ENCODE measurements around the gene RAC2.

Gene RAC2

DNA sequence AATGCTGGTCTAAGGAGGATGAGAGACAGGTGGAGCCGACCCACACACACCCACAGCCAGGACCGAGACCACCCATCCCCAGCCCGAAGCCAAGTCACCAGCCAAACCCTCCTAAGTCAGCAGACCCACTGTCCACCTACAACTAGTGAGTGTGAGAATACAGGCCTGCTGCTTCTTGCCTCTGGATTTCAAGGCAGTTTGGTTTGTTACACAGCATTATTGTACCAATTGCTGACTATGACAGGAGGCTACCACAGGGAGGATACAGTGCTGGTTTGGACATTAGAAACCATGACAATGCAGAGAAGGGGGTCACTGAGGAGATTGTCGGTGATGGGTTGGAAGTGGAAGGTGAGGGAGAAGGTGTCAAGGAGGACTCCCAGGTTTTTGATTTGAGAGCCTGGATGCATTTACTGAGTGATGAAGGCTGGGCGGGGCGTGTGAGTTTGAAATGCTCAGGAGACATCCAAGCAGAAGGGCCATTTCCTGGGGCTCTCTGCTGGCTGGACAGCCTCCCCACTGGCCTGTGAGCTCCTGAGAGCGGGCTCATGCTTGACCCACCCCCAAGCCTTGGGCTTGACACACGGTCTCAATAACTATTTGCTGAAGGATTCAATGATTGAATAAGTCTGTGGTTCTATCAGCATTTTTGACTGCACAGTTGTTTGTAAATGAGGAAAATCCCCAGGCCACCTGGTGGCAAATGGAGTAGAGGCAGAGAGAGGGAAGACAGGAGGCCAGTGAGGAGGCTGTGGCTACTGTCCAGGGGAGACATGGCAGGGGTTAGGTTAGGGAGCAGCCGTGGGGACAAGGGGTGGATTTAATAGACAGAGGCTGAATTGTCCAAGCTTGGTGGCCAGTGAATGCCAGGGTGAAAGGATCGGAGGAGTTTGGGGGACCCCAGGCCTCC is 22.4 kb downstream of the RAC2 start:
- DNase-seq (ENCODE audit: low read depth): no peak

DNA sequence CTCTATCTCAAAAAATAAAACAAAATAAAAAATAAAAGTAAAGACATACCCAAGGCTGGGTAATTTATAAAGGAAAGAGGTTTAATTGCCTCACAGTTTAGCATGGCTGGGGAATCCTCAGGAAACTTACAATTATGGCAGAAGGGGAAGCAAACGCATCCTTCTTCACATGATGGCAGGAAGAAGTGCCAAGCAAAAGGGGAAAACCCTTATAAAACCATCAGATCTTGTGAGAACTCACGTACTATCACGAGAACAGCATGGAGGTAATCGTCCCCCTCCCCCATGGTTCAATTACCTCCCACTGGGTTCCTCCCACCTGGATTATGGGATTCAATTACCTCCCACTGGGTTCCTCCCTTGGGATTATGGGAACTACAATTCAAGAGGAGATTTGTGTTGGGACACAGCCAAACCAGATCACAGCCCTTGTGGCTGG is 23.5 kb downstream of the RAC2 start:
- no peak for DNase-seq (ENCODE audit: low read depth)

DNA sequence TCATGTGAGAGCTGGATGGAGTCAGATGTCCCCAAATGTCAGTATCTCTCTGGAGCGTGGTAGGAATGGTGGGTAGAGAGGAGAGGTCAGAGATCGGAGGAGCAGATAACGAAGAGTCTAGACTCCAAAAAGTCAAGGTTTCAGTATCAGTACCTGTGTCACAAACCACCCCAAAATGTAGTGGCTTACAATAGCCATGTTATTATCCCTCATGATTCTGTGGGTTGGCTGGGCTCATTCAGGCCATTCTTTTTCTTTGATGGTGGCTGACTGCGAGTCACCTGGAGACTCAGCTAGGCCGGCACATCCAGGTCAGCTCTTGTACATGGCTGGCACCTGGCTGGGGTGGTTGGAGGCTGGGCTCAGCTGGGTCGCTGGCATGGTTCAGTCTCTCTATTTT is 24.5 kb downstream of the RAC2 start:
- DNase-seq (ENCODE audit: low read depth): no peak

- DNase-seq (ENCODE audit: low read depth): no peak
Observed at GRCh38 chr22:37218771-37219411, 25.2 kb downstream of the RAC2 start.

DNA sequence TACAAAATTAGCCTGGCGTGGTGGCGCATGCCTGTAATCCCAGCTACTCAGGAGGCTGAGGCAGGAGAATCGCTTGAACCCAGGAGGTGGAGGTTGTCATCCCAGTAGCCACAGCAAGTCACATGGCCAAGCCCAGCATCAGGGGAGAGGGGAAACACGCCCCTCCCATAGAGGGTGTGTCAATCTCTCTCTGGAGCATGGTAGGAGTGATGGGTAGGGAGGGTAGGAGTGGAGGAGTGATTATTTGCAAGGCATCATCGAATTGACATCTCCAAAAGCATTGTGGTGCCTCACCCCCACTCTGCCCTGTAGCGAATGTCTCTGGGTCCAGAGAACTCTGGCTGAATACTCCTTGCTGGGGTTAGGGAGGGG is 25.7 kb downstream of the RAC2 start:
- no peak for DNase-seq (ENCODE audit: low read depth)

GRCh38 chr22:37215890-37216289 is 28.2 kb downstream of the RAC2 start:
- no peak for DNase-seq (ENCODE audit: low read depth)

DNA sequence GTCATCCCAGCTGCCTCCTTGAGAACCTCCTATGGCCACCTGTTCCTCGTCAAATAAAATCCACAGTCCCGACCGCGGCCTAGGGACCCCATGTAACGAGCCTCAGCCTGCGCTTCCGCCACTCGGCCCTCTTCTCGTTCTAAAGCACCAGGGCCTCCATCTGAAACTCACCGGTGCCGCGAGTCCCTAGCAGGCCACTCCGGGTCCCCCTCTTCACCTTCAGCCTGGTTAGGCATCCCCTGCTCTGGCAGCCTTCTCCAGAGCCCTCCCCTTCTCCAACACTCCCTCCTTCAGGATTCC is 29.4 kb downstream of the RAC2 start:
- DNase-seq (ENCODE audit: low read depth): no peak

- DNase-seq (ENCODE audit: low read depth): no peak
Observed at GRCh38 chr22:37213941-37214730, 29.9 kb downstream of the RAC2 start.

DNA sequence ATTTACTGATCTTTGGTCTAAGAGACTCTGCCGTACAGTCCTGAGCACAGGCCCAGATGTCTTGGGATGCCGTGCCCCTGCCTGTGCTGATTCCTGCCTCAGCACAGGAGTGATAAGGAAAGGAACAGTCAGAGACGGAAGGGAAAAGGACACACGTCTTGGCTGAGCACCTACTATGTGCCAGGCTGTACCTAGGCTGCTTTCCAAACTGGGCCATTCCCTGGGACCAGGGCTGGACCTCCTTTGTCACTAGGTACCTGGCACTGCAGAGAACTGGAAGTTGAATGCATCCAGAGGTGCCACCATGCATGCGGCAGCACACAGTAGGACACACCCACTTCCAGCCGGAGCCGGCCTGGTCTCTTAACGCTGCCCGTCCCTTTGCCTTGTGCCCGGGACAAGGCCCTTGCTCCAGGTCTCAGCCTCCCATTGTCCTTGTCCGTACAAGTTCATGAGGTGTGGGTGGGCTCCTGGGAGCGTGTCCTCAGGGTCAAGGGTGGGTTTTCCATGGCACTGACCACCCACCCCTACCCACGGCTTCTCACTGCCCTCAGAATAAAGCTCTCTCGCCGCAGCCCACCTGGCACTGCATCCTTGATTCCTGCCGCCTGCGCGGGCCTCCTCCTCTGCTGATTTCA is 30.7 kb downstream of the RAC2 start:
- no peak for DNase-seq (ENCODE audit: low read depth)

DNA sequence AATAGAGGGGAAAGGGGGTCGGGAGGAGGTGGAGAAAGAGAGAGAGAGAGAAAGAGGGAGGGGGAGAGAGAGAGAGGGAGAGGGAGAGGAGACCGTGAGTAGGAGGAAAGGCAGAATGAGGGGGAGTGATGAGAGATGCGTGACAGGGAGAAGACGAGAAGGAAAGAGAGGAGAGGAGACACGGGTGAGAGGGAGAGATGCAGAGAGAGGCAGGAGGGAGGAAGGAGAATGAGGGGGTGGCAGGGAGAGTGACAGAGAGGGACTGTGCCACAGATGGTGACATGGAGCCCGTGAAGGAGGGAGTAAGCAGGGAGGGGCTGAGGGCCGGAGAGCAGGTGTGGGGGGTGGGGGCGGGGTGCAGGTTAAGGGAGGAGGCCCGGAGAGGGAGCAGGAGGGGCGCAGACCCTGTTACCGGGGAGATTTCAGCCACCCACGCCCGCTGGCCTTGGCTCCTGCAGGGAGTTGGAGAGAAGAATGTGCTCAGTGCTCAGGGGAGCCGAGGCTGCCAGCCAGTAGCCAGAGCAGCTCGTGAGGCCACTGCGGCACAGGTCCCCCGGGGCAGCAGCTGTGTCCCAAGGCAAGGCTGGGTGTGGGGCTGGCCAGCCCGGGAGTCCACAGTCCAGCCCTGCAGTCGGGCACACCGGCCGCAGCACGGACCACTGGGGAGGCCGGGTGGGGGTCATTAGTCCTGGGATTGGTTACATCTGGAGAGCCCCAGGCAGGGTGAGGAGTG is 31.7 kb downstream of the RAC2 start, which contains the start of gene SSTR3:
SSTR3 (minus strand) TSS at position 304 of the 733 bp plus-strand sequence. CDS start 4,674 bp downstream, outside the sequence.
- DNase-seq (ENCODE audit: low read depth): no peak

GRCh38 chr22:37211866-37212173 is 32.2 kb downstream of the RAC2 start:
- DNase-seq (ENCODE audit: low read depth): no peak

DNA sequence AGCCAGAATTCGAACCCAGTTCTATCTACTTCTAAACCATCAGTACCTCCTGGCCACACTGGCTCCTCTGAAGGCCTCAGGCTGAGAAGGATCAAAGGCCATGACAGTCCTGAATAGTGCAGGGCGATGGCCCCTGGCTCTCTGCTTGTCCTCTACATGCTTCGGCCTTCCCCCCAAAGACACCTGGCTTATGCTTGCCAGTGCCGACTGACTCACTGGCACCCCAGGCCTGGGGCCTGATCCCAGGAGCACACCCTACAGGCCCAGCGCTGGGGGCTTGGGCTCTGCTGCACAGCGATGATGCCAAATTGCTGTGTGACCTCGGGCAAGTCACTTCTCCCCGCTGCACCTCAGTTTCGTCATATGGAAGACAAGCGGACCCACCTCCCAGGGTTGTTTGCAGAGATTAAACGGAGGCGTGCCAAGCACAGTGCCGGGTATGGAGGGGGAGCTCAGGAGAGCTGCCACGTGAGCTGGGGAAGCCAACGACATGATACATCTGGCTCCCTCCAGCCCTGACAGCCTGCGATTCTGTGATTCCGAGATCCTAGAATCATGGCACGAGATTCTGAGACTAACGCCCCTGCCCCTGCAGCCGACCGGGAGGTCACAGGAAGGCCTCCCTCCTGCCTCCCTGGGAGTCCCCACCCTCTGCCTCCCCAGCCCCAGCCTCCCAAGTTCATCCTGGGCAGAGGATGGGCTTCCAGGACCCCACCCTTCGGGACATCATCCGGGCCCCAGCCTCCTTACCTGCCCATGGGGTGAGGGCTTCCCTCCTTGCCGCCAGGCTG is 32.8 kb downstream of the RAC2 start:
- no peak for DNase-seq (ENCODE audit: low read depth)

DNA sequence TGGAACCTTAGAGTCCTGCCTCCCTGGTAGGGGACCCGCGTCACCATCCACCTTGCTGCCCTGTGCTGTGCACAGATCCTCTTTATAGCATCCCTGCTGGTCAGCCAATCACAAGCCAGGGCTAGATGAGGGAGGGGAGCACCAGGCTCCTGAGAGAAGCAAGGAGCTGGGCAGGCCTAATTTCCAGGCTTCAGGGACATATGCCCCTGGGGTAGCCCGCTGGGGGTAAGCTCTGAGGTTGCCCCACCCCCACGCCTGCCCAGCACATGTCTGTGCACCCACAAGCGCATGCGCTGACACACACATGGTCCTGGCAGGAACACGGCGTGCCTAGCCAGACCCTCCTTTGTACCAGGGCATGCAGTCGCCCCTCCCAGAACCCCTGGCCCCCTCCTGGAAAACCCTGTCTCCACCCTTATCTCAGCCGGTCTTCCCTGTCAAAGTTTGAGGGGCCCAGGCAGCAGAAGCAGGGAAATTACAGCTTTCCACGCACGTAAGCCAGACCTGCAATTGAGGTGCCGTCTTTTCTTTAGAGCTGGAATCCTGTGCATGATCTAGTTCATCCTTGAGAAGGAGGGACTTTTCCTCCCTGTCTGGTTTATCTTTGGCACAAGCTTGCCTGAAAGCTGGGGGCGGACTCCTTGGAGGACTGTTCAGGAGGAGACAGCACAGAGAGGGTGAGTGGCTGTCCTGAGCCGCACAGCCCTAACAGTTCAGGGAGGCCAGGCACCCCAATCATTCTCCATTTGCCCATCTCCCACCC is 33.8 kb downstream of the RAC2 start:
- no peak for DNase-seq (ENCODE audit: low read depth)

- no peak for DNase-seq (ENCODE audit: low read depth)
Observed at GRCh38 chr22:37209140-37209845, 34.8 kb downstream of the RAC2 start.

GRCh38 chr22:37208401-37209139 is 35.5 kb downstream of the RAC2 start:
- DNase-seq (ENCODE audit: low read depth): no peak

- DNase-seq (ENCODE audit: low read depth): no peak
Observed at GRCh38 chr22:37207981-37208380, 36.1 kb downstream of the RAC2 start.

DNA sequence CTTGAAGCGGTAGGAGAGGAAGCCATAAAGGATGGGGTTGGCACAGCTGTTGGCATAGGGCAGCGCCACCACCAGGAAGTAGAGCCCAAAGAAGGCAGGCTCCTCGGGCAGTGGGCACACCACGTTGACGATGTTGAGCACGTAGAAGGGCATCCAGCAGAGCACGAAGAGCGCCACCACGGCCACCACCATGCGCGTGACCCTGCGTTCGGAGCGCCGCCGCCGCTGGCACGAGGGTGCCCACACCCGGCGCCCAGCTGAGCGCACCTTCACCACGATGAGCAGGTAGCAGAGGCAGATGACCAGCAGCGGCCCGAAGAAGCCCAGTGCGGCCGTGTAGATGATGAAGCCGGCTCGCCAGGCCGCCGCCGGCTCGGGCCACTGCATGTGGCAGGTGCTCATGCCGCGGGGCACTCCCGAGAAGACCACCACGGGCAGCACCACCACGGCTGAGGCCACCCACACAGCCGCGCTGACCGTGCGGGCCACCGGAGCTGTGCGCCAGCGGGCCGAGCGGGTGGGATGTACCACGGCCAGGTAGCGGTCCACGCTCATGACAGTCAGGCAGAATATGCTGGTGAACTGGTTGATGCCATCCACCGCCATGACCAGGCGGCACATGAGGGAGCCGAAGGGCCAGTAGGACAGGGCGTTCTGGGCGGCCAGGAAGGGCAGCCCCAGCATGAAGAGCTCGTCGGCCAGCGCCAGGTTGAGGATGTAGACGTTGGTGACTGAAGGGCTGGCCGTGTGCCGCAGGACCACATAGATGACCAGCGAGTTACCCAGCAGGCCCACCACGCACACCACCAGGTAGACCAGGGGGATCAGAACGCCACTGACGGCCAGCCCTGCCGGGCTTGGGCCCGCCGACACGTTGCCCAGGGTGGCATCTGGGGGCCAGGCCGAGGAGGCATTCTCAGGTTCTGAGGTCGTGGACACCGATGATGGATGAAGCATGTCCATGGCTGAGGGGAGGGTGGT is 36.9 kb downstream of the RAC2 start:
- DNase-seq (ENCODE audit: low read depth): no peak
